Neural progenitor cell (in vitro differentiated cells): ENCODE measurements around the gene RARRES1.

Experiments used
- EZH2phosphoT487 ChIP-seq: fragments of 200-600 bp; sonication (generic); IDR thresholded peaks from 2 replicates; pipeline ENCODE4 v1.6.1; 2017; ENCODE audit warnings: antibody characterized with exemption
- TF ChIP-seq, protein P1 (sequence below): fragments of 200-600 bp; sonication (generic); IDR thresholded peaks from 2 replicates; pipeline ENCODE4 v1.5.1; 2017; ENCODE audit warnings: antibody characterized with exemption, mild to moderate bottlenecking

GRCh38 chr3:158671821-158672214 is 60.4 kb downstream of the RARRES1 start:
- no peak for TF ChIP-seq EZH2phosphoT487
- TF ChIP-seq, protein P1, sequence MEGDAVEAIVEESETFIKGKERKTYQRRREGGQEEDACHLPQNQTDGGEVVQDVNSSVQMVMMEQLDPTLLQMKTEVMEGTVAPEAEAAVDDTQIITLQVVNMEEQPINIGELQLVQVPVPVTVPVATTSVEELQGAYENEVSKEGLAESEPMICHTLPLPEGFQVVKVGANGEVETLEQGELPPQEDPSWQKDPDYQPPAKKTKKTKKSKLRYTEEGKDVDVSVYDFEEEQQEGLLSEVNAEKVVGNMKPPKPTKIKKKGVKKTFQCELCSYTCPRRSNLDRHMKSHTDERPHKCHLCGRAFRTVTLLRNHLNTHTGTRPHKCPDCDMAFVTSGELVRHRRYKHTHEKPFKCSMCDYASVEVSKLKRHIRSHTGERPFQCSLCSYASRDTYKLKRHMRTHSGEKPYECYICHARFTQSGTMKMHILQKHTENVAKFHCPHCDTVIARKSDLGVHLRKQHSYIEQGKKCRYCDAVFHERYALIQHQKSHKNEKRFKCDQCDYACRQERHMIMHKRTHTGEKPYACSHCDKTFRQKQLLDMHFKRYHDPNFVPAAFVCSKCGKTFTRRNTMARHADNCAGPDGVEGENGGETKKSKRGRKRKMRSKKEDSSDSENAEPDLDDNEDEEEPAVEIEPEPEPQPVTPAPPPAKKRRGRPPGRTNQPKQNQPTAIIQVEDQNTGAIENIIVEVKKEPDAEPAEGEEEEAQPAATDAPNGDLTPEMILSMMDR: no peak
